GM23338 (cell line): ENCODE data around the gene PACSIN3.

Experiments used
- CREB1 ChIP-seq: fragments of 250-450 bp; sonication (Bioruptor Pico); IDR thresholded peaks from 2 replicates; pipeline ENCODE4 v1.5.0; 2020; ENCODE audit warnings: low read depth, mild to moderate bottlenecking, moderate library complexity
- EZH2 ChIP-seq: fragments of 200-600 bp; sonication (generic); IDR thresholded peaks from one replicate; pipeline ENCODE4 v1.8.0; 2017; ENCODE audit warnings: antibody characterized with exemption, mild to moderate bottlenecking, low read depth; ENCODE audit not compliant: unreplicated experiment
- EZH2phosphoT487 ChIP-seq: fragments of 200-600 bp; sonication (generic); IDR thresholded peaks from one replicate; pipeline ENCODE4 v1.8.1; 2018; ENCODE audit warnings: antibody characterized with exemption; ENCODE audit not compliant: unreplicated experiment
- JUNB ChIP-seq: IDR thresholded peaks from one replicate; pipeline ENCODE4 v1.6.1; 2016; ENCODE audit warnings: antibody characterized with exemption; ENCODE audit not compliant: unreplicated experiment
- POLR2AphosphoS5 ChIP-seq: IDR thresholded peaks from 2 replicates; pipeline ENCODE4 v1.6.1; 2016; ENCODE audit warnings: antibody characterized with exemption, low read depth
- STAT1 ChIP-seq: IDR thresholded peaks from one replicate; pipeline ENCODE4 v1.6.1; 2016; ENCODE audit warnings: antibody characterized with exemption; ENCODE audit not compliant: unreplicated experiment
- ZNF114 ChIP-seq: fragments of 250-450 bp; sonication (Bioruptor Pico); IDR thresholded peaks from 2 replicates; pipeline ENCODE4 v1.5.0; 2020; ENCODE audit warnings: mild to moderate bottlenecking, moderate library complexity
- TF ChIP-seq, protein P1 (sequence below), 2 experiments: fragments of 200-600 bp in 1 of 2; sonication (generic) in 1 of 2; conservative IDR thresholded peaks; 2 replicates each; pipeline versions ENCODE4 v1.5.1 to v1.6.1; 2016 to 2017; ENCODE audit warnings: antibody characterized with exemption in 2 of 2, low read depth in 2 of 2, mild to moderate bottlenecking in 2 of 2, moderate library complexity in 1 of 2
- TF ChIP-seq, protein P2 (sequence below): IDR thresholded peaks from one replicate; pipeline ENCODE4 v1.6.1; 2018; ENCODE audit warnings: antibody characterized with exemption; ENCODE audit not compliant: unreplicated experiment
- TF ChIP-seq, protein P3 (sequence below): IDR thresholded peaks from 2 replicates; pipeline ENCODE4 v1.6.1; 2016; ENCODE audit warnings: antibody characterized with exemption

DNA sequence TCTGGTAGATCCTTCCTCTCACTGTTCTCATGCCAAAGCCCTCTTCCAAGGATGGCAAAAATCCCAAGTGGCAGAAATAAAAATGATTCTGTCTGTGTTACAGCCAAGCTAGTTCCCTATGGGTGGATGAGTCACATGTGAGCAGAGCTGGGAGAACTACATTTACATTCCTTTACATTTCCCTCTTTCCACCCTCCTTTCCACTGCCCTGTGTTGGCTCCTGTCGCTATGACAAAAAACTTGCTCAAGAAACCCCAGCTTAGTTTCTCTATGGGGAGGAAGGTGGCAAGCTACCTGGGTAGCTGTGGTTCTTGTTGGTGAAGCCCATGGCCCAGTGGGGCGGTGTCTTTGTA lies 18.4 kb upstream of the PACSIN3 start:
- TF ChIP-seq EZH2 (no peak), ZNF114 (CRISPR knock-in tag) (no peak), POLR2AphosphoS5 (no peak), CREB1 (CRISPR knock-in tag) (no peak), EZH2phosphoT487 (no peak), STAT1 (no peak), JUNB (no peak)
- TF ChIP-seq, protein P1, sequence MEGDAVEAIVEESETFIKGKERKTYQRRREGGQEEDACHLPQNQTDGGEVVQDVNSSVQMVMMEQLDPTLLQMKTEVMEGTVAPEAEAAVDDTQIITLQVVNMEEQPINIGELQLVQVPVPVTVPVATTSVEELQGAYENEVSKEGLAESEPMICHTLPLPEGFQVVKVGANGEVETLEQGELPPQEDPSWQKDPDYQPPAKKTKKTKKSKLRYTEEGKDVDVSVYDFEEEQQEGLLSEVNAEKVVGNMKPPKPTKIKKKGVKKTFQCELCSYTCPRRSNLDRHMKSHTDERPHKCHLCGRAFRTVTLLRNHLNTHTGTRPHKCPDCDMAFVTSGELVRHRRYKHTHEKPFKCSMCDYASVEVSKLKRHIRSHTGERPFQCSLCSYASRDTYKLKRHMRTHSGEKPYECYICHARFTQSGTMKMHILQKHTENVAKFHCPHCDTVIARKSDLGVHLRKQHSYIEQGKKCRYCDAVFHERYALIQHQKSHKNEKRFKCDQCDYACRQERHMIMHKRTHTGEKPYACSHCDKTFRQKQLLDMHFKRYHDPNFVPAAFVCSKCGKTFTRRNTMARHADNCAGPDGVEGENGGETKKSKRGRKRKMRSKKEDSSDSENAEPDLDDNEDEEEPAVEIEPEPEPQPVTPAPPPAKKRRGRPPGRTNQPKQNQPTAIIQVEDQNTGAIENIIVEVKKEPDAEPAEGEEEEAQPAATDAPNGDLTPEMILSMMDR (conservative IDR thresholded peaks at IDR 0.05; ENCODE audit: low read depth in 2 of 2), result no peak
- TF ChIP-seq, protein P2, sequence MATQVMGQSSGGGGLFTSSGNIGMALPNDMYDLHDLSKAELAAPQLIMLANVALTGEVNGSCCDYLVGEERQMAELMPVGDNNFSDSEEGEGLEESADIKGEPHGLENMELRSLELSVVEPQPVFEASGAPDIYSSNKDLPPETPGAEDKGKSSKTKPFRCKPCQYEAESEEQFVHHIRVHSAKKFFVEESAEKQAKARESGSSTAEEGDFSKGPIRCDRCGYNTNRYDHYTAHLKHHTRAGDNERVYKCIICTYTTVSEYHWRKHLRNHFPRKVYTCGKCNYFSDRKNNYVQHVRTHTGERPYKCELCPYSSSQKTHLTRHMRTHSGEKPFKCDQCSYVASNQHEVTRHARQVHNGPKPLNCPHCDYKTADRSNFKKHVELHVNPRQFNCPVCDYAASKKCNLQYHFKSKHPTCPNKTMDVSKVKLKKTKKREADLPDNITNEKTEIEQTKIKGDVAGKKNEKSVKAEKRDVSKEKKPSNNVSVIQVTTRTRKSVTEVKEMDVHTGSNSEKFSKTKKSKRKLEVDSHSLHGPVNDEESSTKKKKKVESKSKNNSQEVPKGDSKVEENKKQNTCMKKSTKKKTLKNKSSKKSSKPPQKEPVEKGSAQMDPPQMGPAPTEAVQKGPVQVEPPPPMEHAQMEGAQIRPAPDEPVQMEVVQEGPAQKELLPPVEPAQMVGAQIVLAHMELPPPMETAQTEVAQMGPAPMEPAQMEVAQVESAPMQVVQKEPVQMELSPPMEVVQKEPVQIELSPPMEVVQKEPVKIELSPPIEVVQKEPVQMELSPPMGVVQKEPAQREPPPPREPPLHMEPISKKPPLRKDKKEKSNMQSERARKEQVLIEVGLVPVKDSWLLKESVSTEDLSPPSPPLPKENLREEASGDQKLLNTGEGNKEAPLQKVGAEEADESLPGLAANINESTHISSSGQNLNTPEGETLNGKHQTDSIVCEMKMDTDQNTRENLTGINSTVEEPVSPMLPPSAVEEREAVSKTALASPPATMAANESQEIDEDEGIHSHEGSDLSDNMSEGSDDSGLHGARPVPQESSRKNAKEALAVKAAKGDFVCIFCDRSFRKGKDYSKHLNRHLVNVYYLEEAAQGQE, result no peak
- TF ChIP-seq, protein P3, sequence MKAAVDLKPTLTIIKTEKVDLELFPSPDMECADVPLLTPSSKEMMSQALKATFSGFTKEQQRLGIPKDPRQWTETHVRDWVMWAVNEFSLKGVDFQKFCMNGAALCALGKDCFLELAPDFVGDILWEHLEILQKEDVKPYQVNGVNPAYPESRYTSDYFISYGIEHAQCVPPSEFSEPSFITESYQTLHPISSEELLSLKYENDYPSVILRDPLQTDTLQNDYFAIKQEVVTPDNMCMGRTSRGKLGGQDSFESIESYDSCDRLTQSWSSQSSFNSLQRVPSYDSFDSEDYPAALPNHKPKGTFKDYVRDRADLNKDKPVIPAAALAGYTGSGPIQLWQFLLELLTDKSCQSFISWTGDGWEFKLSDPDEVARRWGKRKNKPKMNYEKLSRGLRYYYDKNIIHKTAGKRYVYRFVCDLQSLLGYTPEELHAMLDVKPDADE, result no peak
